HepG2 (cell line): Measurements from ENCODE around the gene UCHL3. TPM values are rescaled to one million over a fixed set of nuclear protein-coding genes. Genes with fewer than 3 reads are reported as not detected.

Experiments
- ARHGAP35 ChIP-seq: sonication (generic); formaldehyde crosslinking; IDR thresholded peaks from 2 replicates; pipeline ENCODE4 v1.9.0; 2022; ENCODE audit warnings: mild to moderate bottlenecking, inconsistent platforms, moderate library complexity, missing genetic modification reagents, borderline replicate concordance
- CCAR2 ChIP-seq: fragments of 200-400 bp; formaldehyde crosslinking; optimal IDR thresholded peaks from 2 replicates; pipeline ENCODE3; 2018; ENCODE audit warnings: low read depth, mild to moderate bottlenecking, low read length, moderate library complexity
- ELF3 ChIP-seq: IDR thresholded peaks from 2 replicates; pipeline ENCODE4 v1.6.1; 2016; ENCODE audit warnings: missing genetic modification reagents, missing compliant biosample characterization
- FOXM1 ChIP-seq: sonication (generic); formaldehyde crosslinking; IDR thresholded peaks from 2 replicates; pipeline ENCODE4 v1.5.0; 2020; ENCODE audit warnings: missing genetic modification reagents
- HHEX ChIP-seq: IDR thresholded peaks from 2 replicates; pipeline ENCODE4 v1.6.1; 2016; ENCODE audit warnings: control low read depth
- HNRNPH1 ChIP-seq: fragments of 200-400 bp; formaldehyde crosslinking; optimal IDR thresholded peaks from 2 replicates; pipeline ENCODE3; 2017; ENCODE audit warnings: mild to moderate bottlenecking, low read depth, low read length
- HNRNPK ChIP-seq: fragments of 200-400 bp; formaldehyde crosslinking; IDR thresholded peaks from 2 replicates; pipeline ENCODE4 v1.6.1; 2018; ENCODE audit warnings: low read length, low read depth, moderate library complexity, mild to moderate bottlenecking; ENCODE audit not compliant: poor library complexity, severe bottlenecking
- KAT8 ChIP-seq: IDR thresholded peaks from 2 replicates; pipeline ENCODE4 v1.6.1; 2016; ENCODE audit warnings: missing genetic modification reagents, missing compliant biosample characterization
- MAFG ChIP-seq: sonication (generic); formaldehyde crosslinking; IDR thresholded peaks from 2 replicates; pipeline ENCODE4 v1.5.1; 2020; ENCODE audit warnings: mild to moderate bottlenecking, missing genetic modification reagents
- MTF2 ChIP-seq: sonication (generic); formaldehyde crosslinking; IDR thresholded peaks from 2 replicates; pipeline ENCODE4 v1.5.0; 2020; ENCODE audit warnings: missing genetic modification reagents, borderline replicate concordance
- SIN3B ChIP-seq: fragments of 150-350 bp; IDR thresholded peaks from 2 replicates; pipeline ENCODE4 v1.6.1; 2014; ENCODE audit warnings: low read length
- STAT5B ChIP-seq: sonication (generic); formaldehyde crosslinking; IDR thresholded peaks from 2 replicates; pipeline ENCODE4 v1.4.0; 2020; ENCODE audit warnings: missing genetic modification reagents
- XRCC5 ChIP-seq: fragments of 200-400 bp; formaldehyde crosslinking; optimal IDR thresholded peaks from 2 replicates; pipeline ENCODE3; 2017; ENCODE audit warnings: mild to moderate bottlenecking, low read length
- ZFY ChIP-seq: sonication (generic); formaldehyde crosslinking; IDR thresholded peaks from 2 replicates; pipeline ENCODE4 v1.4.0; 2020; ENCODE audit warnings: missing genetic modification reagents
- ZNF605 ChIP-seq: sonication (generic); formaldehyde crosslinking; IDR thresholded peaks from 2 replicates; pipeline ENCODE4 v1.8.0; 2022; ENCODE audit warnings: mild to moderate bottlenecking, missing genetic modification reagents
- ZNF772 ChIP-seq: sonication (generic); formaldehyde crosslinking; IDR thresholded peaks from 2 replicates; pipeline ENCODE4 v1.5.0; 2020; ENCODE audit warnings: mild to moderate bottlenecking, missing genetic modification reagents
- ZNF841 ChIP-seq: sonication (generic); formaldehyde crosslinking; IDR thresholded peaks from 2 replicates; pipeline ENCODE4 v1.8.1; 2023; ENCODE audit warnings: missing genetic modification reagents, borderline replicate concordance
- polyA plus RNA-seq, 8 experiments: library from polyadenylated mRNA; depleted of rRNA in 3 of 8; stranded (reverse) in 7 of 8; unstranded in 1 of 8; fragments of >200 nt; fragmentation: Illumina TruSeq in 4 of 8; extraction: Trizol in 4 of 8; gene quantifications; 2 replicates each; pipeline versions ENCODE4 v1.2.1 to v1.2.3, GENCODE V29; 2011 to 2016; ENCODE audit warnings: low read depth in 4 of 8, missing spikeins in 1 of 8, mixed read lengths in 1 of 8; ENCODE audit not compliant: insufficient read depth in 1 of 8
- total RNA-seq, 5 experiments: library from RNA; depleted of rRNA; stranded (reverse); fragments of >200 nt; fragmentation: Illumina TruSeq; extraction: Trizol; gene quantifications; 2 replicates each; pipeline ENCODE4 v1.2.3, GENCODE V29; 2016; ENCODE audit warnings: low read depth in 1 of 5
- TF ChIP-seq, protein P1 (sequence below): sonication (generic); formaldehyde crosslinking; IDR thresholded peaks from 2 replicates; pipeline ENCODE4 v1.4.0; 2020; ENCODE audit warnings: missing genetic modification reagents, mild to moderate bottlenecking, borderline replicate concordance
- TF ChIP-seq, protein P2 (sequence below): sonication (generic); formaldehyde crosslinking; IDR thresholded peaks from 2 replicates; pipeline ENCODE4 v1.8.1; 2022; ENCODE audit warnings: low read depth, mild to moderate bottlenecking, missing genetic modification reagents
- TF ChIP-seq, protein P3 (sequence below): sonication (generic); formaldehyde crosslinking; IDR thresholded peaks from 2 replicates; pipeline ENCODE4 v1.4.0; 2020; ENCODE audit warnings: missing genetic modification reagents
- TF ChIP-seq, protein P4 (sequence below): sonication (generic); formaldehyde crosslinking; IDR thresholded peaks from 2 replicates; pipeline ENCODE4 v1.8.0; 2022; ENCODE audit warnings: missing genetic modification reagents, mild to moderate bottlenecking, moderate library complexity, borderline replicate concordance

The UCHL3 gene
- total and polyA plus RNA-seq, 2 of the 13 experiments (the other 11 are each of a cell fraction or from before 2014, with no cell fraction given): 36.2 to 93.3 TPM

DNA sequence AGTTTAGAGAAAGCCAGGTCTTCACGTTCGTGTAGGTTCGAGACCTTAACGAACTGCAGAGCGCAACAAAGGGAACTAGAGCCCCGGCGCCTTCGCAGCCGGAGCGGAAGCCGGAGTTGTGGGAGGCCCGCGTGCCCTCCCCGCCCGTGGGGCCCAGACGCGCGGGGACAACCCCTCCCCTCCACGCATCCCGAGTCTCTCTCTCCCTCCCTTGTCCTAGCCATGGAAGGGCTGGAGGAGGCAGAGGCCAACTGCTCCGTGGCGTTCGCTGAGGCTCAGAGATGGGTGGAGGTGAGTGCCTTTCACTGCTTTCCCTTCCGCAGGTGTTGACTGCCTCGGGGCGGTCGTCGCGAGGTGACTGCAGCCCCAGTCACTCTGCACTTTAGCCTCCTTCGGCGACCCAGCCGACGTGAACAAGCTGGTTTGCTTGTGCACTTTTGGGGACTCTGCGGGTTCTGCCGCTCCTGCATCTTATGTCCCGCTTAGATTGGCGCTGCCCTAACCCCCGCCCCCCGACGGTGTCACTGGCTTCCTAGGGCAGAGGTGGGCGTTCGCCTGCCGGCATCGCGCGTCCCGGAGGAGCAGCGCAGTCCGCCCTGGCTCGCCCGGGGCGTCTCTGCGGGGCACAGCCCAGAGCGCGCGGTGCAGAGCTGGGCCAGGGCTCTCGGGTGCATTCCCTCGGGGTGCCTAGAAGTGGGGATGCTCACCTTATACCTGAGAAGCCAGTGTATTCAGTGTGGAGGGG, 87.0 kb downstream of the UCHL3 start (continued):
- TF ChIP-seq, protein P1, sequence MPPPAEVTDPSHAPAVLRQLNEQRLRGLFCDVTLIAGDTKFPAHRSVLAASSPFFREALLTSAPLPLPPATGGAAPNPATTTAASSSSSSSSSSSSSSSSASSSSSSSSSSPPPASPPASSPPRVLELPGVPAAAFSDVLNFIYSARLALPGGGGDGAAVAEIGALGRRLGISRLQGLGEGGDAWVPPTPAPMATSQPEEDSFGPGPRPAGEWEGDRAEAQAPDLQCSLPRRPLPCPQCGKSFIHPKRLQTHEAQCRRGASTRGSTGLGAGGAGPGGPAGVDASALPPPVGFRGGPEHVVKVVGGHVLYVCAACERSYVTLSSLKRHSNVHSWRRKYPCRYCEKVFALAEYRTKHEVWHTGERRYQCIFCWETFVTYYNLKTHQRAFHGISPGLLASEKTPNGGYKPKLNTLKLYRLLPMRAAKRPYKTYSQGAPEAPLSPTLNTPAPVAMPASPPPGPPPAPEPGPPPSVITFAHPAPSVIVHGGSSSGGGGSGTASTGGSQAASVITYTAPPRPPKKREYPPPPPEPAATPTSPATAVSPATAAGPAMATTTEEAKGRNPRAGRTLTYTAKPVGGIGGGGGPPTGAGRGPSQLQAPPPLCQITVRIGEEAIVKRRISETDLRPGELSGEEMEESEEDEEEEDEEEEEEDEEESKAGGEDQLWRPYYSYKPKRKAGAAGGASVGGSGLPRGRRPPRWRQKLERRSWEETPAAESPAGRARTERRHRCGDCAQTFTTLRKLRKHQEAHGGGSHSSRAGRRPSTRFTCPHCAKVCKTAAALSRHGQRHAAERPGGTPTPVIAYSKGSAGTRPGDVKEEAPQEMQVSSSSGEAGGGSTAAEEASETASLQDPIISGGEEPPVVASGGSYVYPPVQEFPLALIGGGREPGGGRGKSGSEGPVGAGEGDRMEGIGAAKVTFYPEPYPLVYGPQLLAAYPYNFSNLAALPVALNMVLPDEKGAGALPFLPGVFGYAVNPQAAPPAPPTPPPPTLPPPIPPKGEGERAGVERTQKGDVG (CRISPR knock-in tag): peak; percentile 71; the same call in 1 of the 2 replicates
- TF ChIP-seq ZFY (no peak), XRCC5 (peak; percentile 29), ZNF772 (CRISPR knock-in tag) (peak; percentile 96), HHEX (CRISPR knock-in tag) (no peak), FOXM1 (0 out of 2 replicates have a peak, but pooled peaks have one; percentile 0), ZNF841 (CRISPR knock-in tag) (no peak), SIN3B (no peak), MTF2 (0 out of 2 replicates have a peak, but pooled peaks have one; percentile 23), ELF3 (CRISPR knock-in tag) (no peak), CCAR2 (no peak), MAFG (CRISPR knock-in tag) (no peak), HNRNPH1 (no peak), STAT5B (CRISPR knock-in tag) (no peak), ZNF605 (0 out of 2 replicates have a peak, but pooled peaks have one; percentile 72), HNRNPK (no peak), KAT8 (CRISPR knock-in tag) (peak; percentile 38; the same call in 1 of the 2 replicates), ARHGAP35 (no peak)
- TF ChIP-seq, protein P2, sequence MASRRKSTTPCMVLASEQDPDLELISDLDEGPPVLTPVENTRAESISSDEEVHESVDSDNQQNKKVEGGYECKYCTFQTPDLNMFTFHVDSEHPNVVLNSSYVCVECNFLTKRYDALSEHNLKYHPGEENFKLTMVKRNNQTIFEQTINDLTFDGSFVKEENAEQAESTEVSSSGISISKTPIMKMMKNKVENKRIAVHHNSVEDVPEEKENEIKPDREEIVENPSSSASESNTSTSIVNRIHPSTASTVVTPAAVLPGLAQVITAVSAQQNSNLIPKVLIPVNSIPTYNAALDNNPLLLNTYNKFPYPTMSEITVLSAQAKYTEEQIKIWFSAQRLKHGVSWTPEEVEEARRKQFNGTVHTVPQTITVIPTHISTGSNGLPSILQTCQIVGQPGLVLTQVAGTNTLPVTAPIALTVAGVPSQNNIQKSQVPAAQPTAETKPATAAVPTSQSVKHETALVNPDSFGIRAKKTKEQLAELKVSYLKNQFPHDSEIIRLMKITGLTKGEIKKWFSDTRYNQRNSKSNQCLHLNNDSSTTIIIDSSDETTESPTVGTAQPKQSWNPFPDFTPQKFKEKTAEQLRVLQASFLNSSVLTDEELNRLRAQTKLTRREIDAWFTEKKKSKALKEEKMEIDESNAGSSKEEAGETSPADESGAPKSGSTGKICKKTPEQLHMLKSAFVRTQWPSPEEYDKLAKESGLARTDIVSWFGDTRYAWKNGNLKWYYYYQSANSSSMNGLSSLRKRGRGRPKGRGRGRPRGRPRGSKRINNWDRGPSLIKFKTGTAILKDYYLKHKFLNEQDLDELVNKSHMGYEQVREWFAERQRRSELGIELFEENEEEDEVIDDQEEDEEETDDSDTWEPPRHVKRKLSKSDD: no peak
- TF ChIP-seq, protein P3, sequence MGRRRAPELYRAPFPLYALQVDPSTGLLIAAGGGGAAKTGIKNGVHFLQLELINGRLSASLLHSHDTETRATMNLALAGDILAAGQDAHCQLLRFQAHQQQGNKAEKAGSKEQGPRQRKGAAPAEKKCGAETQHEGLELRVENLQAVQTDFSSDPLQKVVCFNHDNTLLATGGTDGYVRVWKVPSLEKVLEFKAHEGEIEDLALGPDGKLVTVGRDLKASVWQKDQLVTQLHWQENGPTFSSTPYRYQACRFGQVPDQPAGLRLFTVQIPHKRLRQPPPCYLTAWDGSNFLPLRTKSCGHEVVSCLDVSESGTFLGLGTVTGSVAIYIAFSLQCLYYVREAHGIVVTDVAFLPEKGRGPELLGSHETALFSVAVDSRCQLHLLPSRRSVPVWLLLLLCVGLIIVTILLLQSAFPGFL (CRISPR knock-in tag): no peak
- TF ChIP-seq, protein P4, sequence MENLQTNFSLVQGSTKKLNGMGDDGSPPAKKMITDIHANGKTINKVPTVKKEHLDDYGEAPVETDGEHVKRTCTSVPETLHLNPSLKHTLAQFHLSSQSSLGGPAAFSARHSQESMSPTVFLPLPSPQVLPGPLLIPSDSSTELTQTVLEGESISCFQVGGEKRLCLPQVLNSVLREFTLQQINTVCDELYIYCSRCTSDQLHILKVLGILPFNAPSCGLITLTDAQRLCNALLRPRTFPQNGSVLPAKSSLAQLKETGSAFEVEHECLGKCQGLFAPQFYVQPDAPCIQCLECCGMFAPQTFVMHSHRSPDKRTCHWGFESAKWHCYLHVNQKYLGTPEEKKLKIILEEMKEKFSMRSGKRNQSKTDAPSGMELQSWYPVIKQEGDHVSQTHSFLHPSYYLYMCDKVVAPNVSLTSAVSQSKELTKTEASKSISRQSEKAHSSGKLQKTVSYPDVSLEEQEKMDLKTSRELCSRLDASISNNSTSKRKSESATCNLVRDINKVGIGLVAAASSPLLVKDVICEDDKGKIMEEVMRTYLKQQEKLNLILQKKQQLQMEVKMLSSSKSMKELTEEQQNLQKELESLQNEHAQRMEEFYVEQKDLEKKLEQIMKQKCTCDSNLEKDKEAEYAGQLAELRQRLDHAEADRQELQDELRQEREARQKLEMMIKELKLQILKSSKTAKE (CRISPR knock-in tag): no peak
